GM23338 (cell line): ENCODE measurements around the gene CEP170B. TPM values are rescaled to one million over a fixed set of nuclear protein-coding genes. Genes with fewer than 3 reads are reported as not detected.

ENCODE experiments used
- ATAC-seq: fragments of 200-7000 bp; cut with Tn5 transposase; 3 replicates; pipeline ENCODE4 v1.9.1; 2020
- DNase-seq: peaks from one replicate; pipeline ENCODE4 v3.0.0-alpha.2; 2015; ENCODE audit warnings: low spot score
- H2AFZ ChIP-seq: fragments of 200-600 bp; sonication (generic); 2 replicates; pipeline ENCODE4 v1.8.0; 2016; ENCODE audit warnings: antibody characterized with exemption, mild to moderate bottlenecking, moderate library complexity
- H3F3A ChIP-seq: fragments of 200-600 bp; sonication (generic); replicated peaks from 2 replicates; pipeline ENCODE4 v1.8.0; 2017; ENCODE audit warnings: antibody characterized with exemption, mixed run types, low read depth
- H3K27ac ChIP-seq: fragments of 200-600 bp; sonication (generic); 2 replicates; pipeline ENCODE4 v1.6.1; 2016; ENCODE audit warnings: low read depth
- H3K27me3 ChIP-seq: fragments of 200-600 bp; sonication (generic); 2 replicates; pipeline ENCODE4 v1.8.0; 2016; ENCODE audit warnings: mild to moderate bottlenecking, mixed run types, moderate library complexity; ENCODE audit not compliant: insufficient read depth
- H3K36me3 ChIP-seq: fragments of 200-600 bp; sonication (generic); 2 replicates; pipeline ENCODE4 v1.8.0; 2016; ENCODE audit warnings: mild to moderate bottlenecking; ENCODE audit not compliant: insufficient read depth
- H3K4me1 ChIP-seq: fragments of 200-600 bp; sonication (generic); 2 replicates; pipeline ENCODE4 v1.8.0; 2016; ENCODE audit warnings: mild to moderate bottlenecking, moderate library complexity; ENCODE audit not compliant: insufficient read depth
- H3K4me2 ChIP-seq: fragments of 200-600 bp; sonication (generic); 2 replicates; pipeline ENCODE4 v1.7.1; 2017; ENCODE audit warnings: mixed run types
- H3K4me3 ChIP-seq: fragments of 200-600 bp; sonication (generic); 2 replicates; pipeline ENCODE4 v1.6.1; 2016; ENCODE audit warnings: mixed run types
- H3K79me2 ChIP-seq: fragments of 200-600 bp; sonication (generic); replicated peaks from 2 replicates; pipeline ENCODE4 v1.8.0; 2017; ENCODE audit warnings: mild to moderate bottlenecking; ENCODE audit not compliant: insufficient read depth
- H3K9me2 ChIP-seq: fragments of 200-600 bp; sonication (generic); 2 replicates; pipeline ENCODE4 v1.8.0; 2017; ENCODE audit not compliant: insufficient read depth
- H4K20me1 ChIP-seq: fragments of 200-600 bp; sonication (generic); replicated peaks from 2 replicates; pipeline ENCODE4 v1.8.0; 2017; ENCODE audit warnings: mild to moderate bottlenecking; ENCODE audit not compliant: insufficient read depth
- H3K27ac Mint-ChIP-seq: 2 replicates; pipeline ENCODE4 v1.8.0; 2020; ENCODE audit warnings: inconsistent platforms, mild to moderate bottlenecking, moderate library complexity, mixed read lengths
- H3K27me3 Mint-ChIP-seq: 3 replicates; pipeline ENCODE4 v1.8.0; 2022; ENCODE audit warnings: low read depth, mild to moderate bottlenecking, moderate library complexity, mixed read lengths, inconsistent platforms; ENCODE audit not compliant: insufficient read depth, poor library complexity
- H3K36me3 Mint-ChIP-seq: 3 replicates; pipeline ENCODE4 v1.8.0; 2021; ENCODE audit warnings: low read depth, mild to moderate bottlenecking, inconsistent platforms, moderate library complexity, mixed read lengths
- H3K4me1 Mint-ChIP-seq: 3 replicates; pipeline ENCODE4 v1.8.0; 2020; ENCODE audit warnings: mild to moderate bottlenecking, inconsistent platforms, mixed read lengths
- H3K4me3 Mint-ChIP-seq: 3 replicates; pipeline ENCODE4 v1.8.0; 2021; ENCODE audit warnings: moderate library complexity, mild to moderate bottlenecking, inconsistent platforms, mixed read lengths
- H3K9me3 Mint-ChIP-seq: 3 replicates; pipeline ENCODE4 v1.8.0; 2020; ENCODE audit warnings: moderate library complexity, mild to moderate bottlenecking, inconsistent platforms, mixed read lengths
- CREB1 ChIP-seq: fragments of 250-450 bp; sonication (Bioruptor Pico); IDR thresholded peaks from 2 replicates; pipeline ENCODE4 v1.5.0; 2020; ENCODE audit warnings: low read depth, mild to moderate bottlenecking, moderate library complexity
- ETS1 ChIP-seq: IDR thresholded peaks from 2 replicates; pipeline ENCODE4 v1.6.1; 2016; ENCODE audit warnings: antibody characterized with exemption
- EZH2 ChIP-seq: fragments of 200-600 bp; sonication (generic); IDR thresholded peaks from one replicate; pipeline ENCODE4 v1.8.0; 2017; ENCODE audit warnings: antibody characterized with exemption, mild to moderate bottlenecking, low read depth; ENCODE audit not compliant: unreplicated experiment
- EZH2phosphoT487 ChIP-seq: fragments of 200-600 bp; sonication (generic); IDR thresholded peaks from one replicate; pipeline ENCODE4 v1.8.1; 2018; ENCODE audit warnings: antibody characterized with exemption; ENCODE audit not compliant: unreplicated experiment
- JUNB ChIP-seq: IDR thresholded peaks from one replicate; pipeline ENCODE4 v1.6.1; 2016; ENCODE audit warnings: antibody characterized with exemption; ENCODE audit not compliant: unreplicated experiment
- NANOG ChIP-seq: IDR thresholded peaks from 2 replicates; pipeline ENCODE4 v1.6.1; 2016; ENCODE audit warnings: antibody characterized with exemption, borderline replicate concordance
- POLR2AphosphoS5 ChIP-seq: IDR thresholded peaks from 2 replicates; pipeline ENCODE4 v1.6.1; 2016; ENCODE audit warnings: antibody characterized with exemption, low read depth
- STAT1 ChIP-seq: IDR thresholded peaks from one replicate; pipeline ENCODE4 v1.6.1; 2016; ENCODE audit warnings: antibody characterized with exemption; ENCODE audit not compliant: unreplicated experiment
- ZNF114 ChIP-seq: fragments of 250-450 bp; sonication (Bioruptor Pico); IDR thresholded peaks from 2 replicates; pipeline ENCODE4 v1.5.0; 2020; ENCODE audit warnings: mild to moderate bottlenecking, moderate library complexity
- ZNF331 ChIP-seq: fragments of 250-450 bp; sonication (Bioruptor Pico); IDR thresholded peaks from 2 replicates; pipeline ENCODE4 v1.5.0; 2020; ENCODE audit warnings: low read depth, mild to moderate bottlenecking, moderate library complexity
- ZNF462 ChIP-seq: fragments of 250-450 bp; sonication (Bioruptor Pico); IDR thresholded peaks from 2 replicates; pipeline ENCODE4 v1.5.0; 2020; ENCODE audit warnings: mild to moderate bottlenecking, moderate library complexity
- polyA plus RNA-seq: library from polyadenylated mRNA; unstranded; fragments of >200 nt; fragmentation: Nextera tagmentation; extraction: Ambion mirVana; gene quantifications from 2 replicates; pipeline ENCODE4 v1.2.1, GENCODE V29; 2016
- total RNA-seq: library from RNA; depleted of rRNA; stranded (reverse); fragments of >200 nt; shearing (Covaris generic); gene quantifications from 2 replicates; pipeline ENCODE4 v1.2.3, GENCODE V29; 2014
- TF ChIP-seq, protein P1 (sequence below), 2 experiments: fragments of 200-600 bp in 1 of 2; sonication (generic) in 1 of 2; conservative IDR thresholded peaks; 2 replicates each; pipeline versions ENCODE4 v1.5.1 to v1.6.1; 2016 to 2017; ENCODE audit warnings: antibody characterized with exemption in 2 of 2, low read depth in 2 of 2, mild to moderate bottlenecking in 2 of 2, moderate library complexity in 1 of 2
- TF ChIP-seq, protein P2 (sequence below): IDR thresholded peaks from one replicate; pipeline ENCODE4 v1.6.1; 2018; ENCODE audit warnings: antibody characterized with exemption; ENCODE audit not compliant: unreplicated experiment

The CEP170B gene
- total and polyA plus RNA-seq, 2 experiments from 2014 or later = 4.6 to 37.1 TPM

- H3K4me1 Mint-ChIP-seq = no peaks in the 10 kb centered on the region
Observed at GRCh38 chr14:104903990-104904389, 38.9 kb downstream of the CEP170B start.

More at GRCh38 chr14:104903990-104904389, 38.9 kb downstream of the CEP170B start:
- H3K27me3 ChIP-seq = no peaks in the 10 kb centered on the region
- no peak overlapping the region for H3K4me3 Mint-ChIP-seq
- H3K9me3 Mint-ChIP-seq = peaks cover 9% of the 10 kb centered on the region; the same call in 2 of the 3 replicates
- no peak overlapping the region for H3K27ac Mint-ChIP-seq
- H3F3A ChIP-seq = no peaks in the 10 kb centered on the region
- TF ChIP-seq CREB1 (CRISPR knock-in tag) = no peak
- TF ChIP-seq ZNF462 (CRISPR knock-in tag) = no peak
- TF ChIP-seq POLR2AphosphoS5 = no peak
- no peak for TF ChIP-seq JUNB
- TF ChIP-seq ZNF331 (CRISPR knock-in tag) = no peak
- no peak for TF ChIP-seq EZH2
- TF ChIP-seq, protein P1, sequence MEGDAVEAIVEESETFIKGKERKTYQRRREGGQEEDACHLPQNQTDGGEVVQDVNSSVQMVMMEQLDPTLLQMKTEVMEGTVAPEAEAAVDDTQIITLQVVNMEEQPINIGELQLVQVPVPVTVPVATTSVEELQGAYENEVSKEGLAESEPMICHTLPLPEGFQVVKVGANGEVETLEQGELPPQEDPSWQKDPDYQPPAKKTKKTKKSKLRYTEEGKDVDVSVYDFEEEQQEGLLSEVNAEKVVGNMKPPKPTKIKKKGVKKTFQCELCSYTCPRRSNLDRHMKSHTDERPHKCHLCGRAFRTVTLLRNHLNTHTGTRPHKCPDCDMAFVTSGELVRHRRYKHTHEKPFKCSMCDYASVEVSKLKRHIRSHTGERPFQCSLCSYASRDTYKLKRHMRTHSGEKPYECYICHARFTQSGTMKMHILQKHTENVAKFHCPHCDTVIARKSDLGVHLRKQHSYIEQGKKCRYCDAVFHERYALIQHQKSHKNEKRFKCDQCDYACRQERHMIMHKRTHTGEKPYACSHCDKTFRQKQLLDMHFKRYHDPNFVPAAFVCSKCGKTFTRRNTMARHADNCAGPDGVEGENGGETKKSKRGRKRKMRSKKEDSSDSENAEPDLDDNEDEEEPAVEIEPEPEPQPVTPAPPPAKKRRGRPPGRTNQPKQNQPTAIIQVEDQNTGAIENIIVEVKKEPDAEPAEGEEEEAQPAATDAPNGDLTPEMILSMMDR (conservative IDR thresholded peaks at IDR 0.05; ENCODE audit: low read depth in 2 of 2) = no peak
- TF ChIP-seq ZNF114 = no peak
- TF ChIP-seq EZH2phosphoT487 = no peak
- TF ChIP-seq, protein P2, sequence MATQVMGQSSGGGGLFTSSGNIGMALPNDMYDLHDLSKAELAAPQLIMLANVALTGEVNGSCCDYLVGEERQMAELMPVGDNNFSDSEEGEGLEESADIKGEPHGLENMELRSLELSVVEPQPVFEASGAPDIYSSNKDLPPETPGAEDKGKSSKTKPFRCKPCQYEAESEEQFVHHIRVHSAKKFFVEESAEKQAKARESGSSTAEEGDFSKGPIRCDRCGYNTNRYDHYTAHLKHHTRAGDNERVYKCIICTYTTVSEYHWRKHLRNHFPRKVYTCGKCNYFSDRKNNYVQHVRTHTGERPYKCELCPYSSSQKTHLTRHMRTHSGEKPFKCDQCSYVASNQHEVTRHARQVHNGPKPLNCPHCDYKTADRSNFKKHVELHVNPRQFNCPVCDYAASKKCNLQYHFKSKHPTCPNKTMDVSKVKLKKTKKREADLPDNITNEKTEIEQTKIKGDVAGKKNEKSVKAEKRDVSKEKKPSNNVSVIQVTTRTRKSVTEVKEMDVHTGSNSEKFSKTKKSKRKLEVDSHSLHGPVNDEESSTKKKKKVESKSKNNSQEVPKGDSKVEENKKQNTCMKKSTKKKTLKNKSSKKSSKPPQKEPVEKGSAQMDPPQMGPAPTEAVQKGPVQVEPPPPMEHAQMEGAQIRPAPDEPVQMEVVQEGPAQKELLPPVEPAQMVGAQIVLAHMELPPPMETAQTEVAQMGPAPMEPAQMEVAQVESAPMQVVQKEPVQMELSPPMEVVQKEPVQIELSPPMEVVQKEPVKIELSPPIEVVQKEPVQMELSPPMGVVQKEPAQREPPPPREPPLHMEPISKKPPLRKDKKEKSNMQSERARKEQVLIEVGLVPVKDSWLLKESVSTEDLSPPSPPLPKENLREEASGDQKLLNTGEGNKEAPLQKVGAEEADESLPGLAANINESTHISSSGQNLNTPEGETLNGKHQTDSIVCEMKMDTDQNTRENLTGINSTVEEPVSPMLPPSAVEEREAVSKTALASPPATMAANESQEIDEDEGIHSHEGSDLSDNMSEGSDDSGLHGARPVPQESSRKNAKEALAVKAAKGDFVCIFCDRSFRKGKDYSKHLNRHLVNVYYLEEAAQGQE = no peak
- no peak for TF ChIP-seq NANOG
- no peak for TF ChIP-seq STAT1
- no peak for TF ChIP-seq ETS1
- H3K36me3 Mint-ChIP-seq = no peaks in the 10 kb centered on the region
- no peak overlapping the region for H2AFZ ChIP-seq
- DNase-seq = no peak
- H4K20me1 ChIP-seq = no peaks in the 10 kb centered on the region
- H3K4me1 ChIP-seq = no peaks in the 10 kb centered on the region
- H3K27me3 Mint-ChIP-seq = peaks cover 14% of the 10 kb centered on the region
- H3K4me3 ChIP-seq = no peak overlapping the region
- H3K9me2 ChIP-seq = no peaks in the 10 kb centered on the region
- no peaks in the 10 kb centered on the region for H3K79me2 ChIP-seq
- no peak for ATAC-seq
- H3K27ac ChIP-seq = no peak overlapping the region
- H3K4me2 ChIP-seq = no peak overlapping the region
- H3K36me3 ChIP-seq = no peaks in the 10 kb centered on the region
